Adrenal gland (tissue), 5 donors: ENCODE results near the gene PCYT2.

Experiments used
- CTCF ChIP-seq, 6 experiments: fragments of 450-650 bp in 4 of 6; fragments of 200-600 bp in 2 of 6; sonication (generic) in 1 of 6; IDR thresholded peaks; 1 replicate in 5 of 6; 2 replicates in 1 of 6; pipeline versions ENCODE4 v1.5.1 to v1.8.0; 2016 to 2021; ENCODE audit warnings: antibody characterized with exemption in 6 of 6, mild to moderate bottlenecking in 2 of 6, moderate library complexity in 1 of 6
- POLR2A ChIP-seq, 2 donors: fragments of 450-650 bp; IDR thresholded peaks; one replicate each; pipeline ENCODE4 v1.6.1; 2017; ENCODE audit warnings: antibody characterized with exemption in 2 of 2, mild to moderate bottlenecking in 2 of 2, moderate library complexity in 1 of 2
- donor health status: DM: no; HTN: no; CAD: no.

GRCh38 chr17:81900181-81900820, 10.9 kb downstream of the PCYT2 start:
- TF ChIP-seq CTCF (IDR thresholded peaks at IDR 0.05) (no peak), POLR2A (IDR thresholded peaks at IDR 0.05) (no peak)
